ENCODE measurements around the gene CCL18. TPM values are rescaled to one million over a fixed set of nuclear protein-coding genes. Genes with fewer than 3 reads are reported as not detected.

Gene CCL18
- total and polyA plus RNA-seq, 2 of the 8 experiments (the other 6 are each of a cell fraction or from before 2014, with no cell fraction given), result not detected

DNA sequence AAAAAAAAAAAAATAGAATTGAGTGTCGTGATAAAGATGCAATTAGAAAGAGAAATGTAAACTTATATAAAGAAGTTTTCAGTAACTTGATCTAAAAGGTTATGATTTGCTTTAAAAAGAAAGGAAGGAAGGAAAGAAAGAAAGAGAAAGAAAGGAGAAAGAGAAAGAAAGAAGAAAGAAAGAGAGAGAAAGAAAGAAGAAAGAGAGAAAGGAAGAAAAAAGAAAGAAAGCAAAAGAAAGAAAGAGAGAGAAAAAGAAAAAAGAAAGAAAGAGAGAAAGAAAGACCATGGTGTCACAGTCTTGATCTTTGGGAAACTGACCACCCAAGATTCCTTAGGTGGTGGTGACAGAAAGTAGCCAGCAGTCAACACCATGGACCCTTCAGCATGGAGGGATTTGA is 30.2 kb downstream of the CCL18 start:
- H2BK12ac ChIP-seq (ENCODE audit: low read depth, low read length), result no peak overlapping the region
- H3K14ac ChIP-seq (ENCODE audit: insufficient read length), result no peak overlapping the region
- H2BK20ac ChIP-seq (ENCODE audit: low read length), result no peak overlapping the region
- H2BK5ac ChIP-seq (ENCODE audit: low read depth, low read length), result no peak overlapping the region
- WGBS, 2 experiments (ENCODE audit: extremely low coverage in 1 of 2, insufficient coverage in 1 of 2, insufficient read length in 1 of 2, insufficient replicate concordance in 2 of 2, low coverage in 1 of 2, low lambda C conversion rate in 2 of 2, missing lambda C conversion rate in 1 of 2), result no CpG with 5 or more reads among the region's 1 CpG
- H4K20me1 ChIP-seq (replicated peaks in 1 of 2; ENCODE audit: control insufficient read depth in 1 of 2, insufficient read depth in 2 of 2, low read length in 2 of 2), result no peaks in the 10 kb centered on the region
- ChIA-PET POLR2A (ENCODE audit: partially characterized antibody) (no interaction called here), CTCF (ENCODE audit: partially characterized antibody) (no interaction called here)
- H3K9ac ChIP-seq (replicated peaks in 1 of 4; ENCODE audit: extremely low read depth in 1 of 4, low read depth in 3 of 4, low read length in 3 of 4), result no peak overlapping the region
- no peaks in the 10 kb centered on the region for H3K36me3 ChIP-seq (ENCODE audit: control insufficient read depth in 2 of 4, insufficient read depth in 4 of 4, low read length in 3 of 4)
- no peak overlapping the region for H4K5ac ChIP-seq (ENCODE audit: insufficient read length, low read depth, low read length)
- no peak for FAIRE-seq
- no peaks in the 10 kb centered on the region for H3K23me2 ChIP-seq (ENCODE audit: low read depth, low read length)
- H3K18ac ChIP-seq (ENCODE audit: extremely low read depth, low read length), result no peak overlapping the region
- no peak overlapping the region for H3K23ac ChIP-seq (ENCODE audit: insufficient read length)
- H2AFZ ChIP-seq (ENCODE audit: low read length), result no peak overlapping the region
- H3K27ac ChIP-seq (ENCODE audit: low read depth, low read length), result no peak overlapping the region
- no peaks in the 10 kb centered on the region for H3K79me2 ChIP-seq (ENCODE audit: control insufficient read depth in 1 of 2, insufficient read depth in 2 of 2, low read length in 2 of 2)
- H2AK5ac ChIP-seq (ENCODE audit: low read depth, low read length), result no peak overlapping the region
- H2BK15ac ChIP-seq (ENCODE audit: low read length), result no peak overlapping the region
- H3K79me1 ChIP-seq (ENCODE audit: low read depth, low read length), result no peaks in the 10 kb centered on the region
- H3K4ac ChIP-seq (replicated peaks; ENCODE audit: insufficient read length, low read depth, low read length), result no peak overlapping the region
- no peaks in the 10 kb centered on the region for H3K9me3 ChIP-seq (ENCODE audit: insufficient read depth in 2 of 2, low read depth in 1 of 2, low read length in 1 of 2)
- H3K4me1 ChIP-seq (replicated peaks in 1 of 4; ENCODE audit: control insufficient read depth in 3 of 4, insufficient read depth in 4 of 4, low read length in 3 of 4), result no peaks in the 10 kb centered on the region; a peak in 1 of 7 replicates
- no peak overlapping the region for H4K91ac ChIP-seq (replicated peaks; ENCODE audit: insufficient read length, low read length)
- H2BK120ac ChIP-seq (replicated peaks; ENCODE audit: low read depth, low read length), result no peak overlapping the region
- no peaks in the 10 kb centered on the region for H3K27me3 ChIP-seq (replicated peaks in 1 of 4; ENCODE audit: control insufficient read depth in 3 of 4, extremely low read depth in 1 of 4, insufficient read depth in 3 of 4, low read length in 3 of 4)
- no peak overlapping the region for H3K4me2 ChIP-seq (ENCODE audit: insufficient read depth in 1 of 2, low read depth in 2 of 2, low read length in 2 of 2)
- H3K56ac ChIP-seq (replicated peaks; ENCODE audit: insufficient read length, low read depth, low read length), result no peak overlapping the region
- H4K8ac ChIP-seq (ENCODE audit: extremely low read depth, insufficient read depth, low read length), result no peak overlapping the region
- DNase-seq (ENCODE audit: low read depth in 1 of 2, low spot score in 2 of 2), result no peak
- H3K4me3 ChIP-seq (ENCODE audit: extremely low read depth in 1 of 4, insufficient read depth in 2 of 4, low read depth in 3 of 4, low read length in 4 of 4), result no peak overlapping the region
- TF ChIP-seq, protein P1, sequence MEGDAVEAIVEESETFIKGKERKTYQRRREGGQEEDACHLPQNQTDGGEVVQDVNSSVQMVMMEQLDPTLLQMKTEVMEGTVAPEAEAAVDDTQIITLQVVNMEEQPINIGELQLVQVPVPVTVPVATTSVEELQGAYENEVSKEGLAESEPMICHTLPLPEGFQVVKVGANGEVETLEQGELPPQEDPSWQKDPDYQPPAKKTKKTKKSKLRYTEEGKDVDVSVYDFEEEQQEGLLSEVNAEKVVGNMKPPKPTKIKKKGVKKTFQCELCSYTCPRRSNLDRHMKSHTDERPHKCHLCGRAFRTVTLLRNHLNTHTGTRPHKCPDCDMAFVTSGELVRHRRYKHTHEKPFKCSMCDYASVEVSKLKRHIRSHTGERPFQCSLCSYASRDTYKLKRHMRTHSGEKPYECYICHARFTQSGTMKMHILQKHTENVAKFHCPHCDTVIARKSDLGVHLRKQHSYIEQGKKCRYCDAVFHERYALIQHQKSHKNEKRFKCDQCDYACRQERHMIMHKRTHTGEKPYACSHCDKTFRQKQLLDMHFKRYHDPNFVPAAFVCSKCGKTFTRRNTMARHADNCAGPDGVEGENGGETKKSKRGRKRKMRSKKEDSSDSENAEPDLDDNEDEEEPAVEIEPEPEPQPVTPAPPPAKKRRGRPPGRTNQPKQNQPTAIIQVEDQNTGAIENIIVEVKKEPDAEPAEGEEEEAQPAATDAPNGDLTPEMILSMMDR (IDR thresholded peaks at IDR 0.05; ENCODE audit: control extremely low read depth in 1 of 3, insufficient read depth in 1 of 3, low read depth in 1 of 3, low read length in 3 of 3), result no peak
- TF ChIP-seq NANOG (IDR thresholded peaks at IDR 0.05; ENCODE audit: insufficient read depth, low read depth, low read length, poor library complexity, severe bottlenecking), result no peak
- TF ChIP-seq SRF (IDR thresholded peaks at IDR 0.05; ENCODE audit: low read depth, low read length), result no peak
- TF ChIP-seq KDM5A (IDR thresholded peaks at IDR 0.05; ENCODE audit: low read length), result no peak
- TF ChIP-seq CTBP2 (IDR thresholded peaks at IDR 0.05; ENCODE audit: borderline replicate concordance, insufficient read depth, insufficient read length, low read length), result no peak
- no peak for TF ChIP-seq BRCA1 (IDR thresholded peaks at IDR 0.05; ENCODE audit: low read depth, low read length)
- TF ChIP-seq POLR2A (IDR thresholded peaks at IDR 0.05; ENCODE audit: control extremely low read depth in 1 of 2, low read depth in 2 of 2, low read length in 2 of 2), result no peak
- TF ChIP-seq, protein P2, sequence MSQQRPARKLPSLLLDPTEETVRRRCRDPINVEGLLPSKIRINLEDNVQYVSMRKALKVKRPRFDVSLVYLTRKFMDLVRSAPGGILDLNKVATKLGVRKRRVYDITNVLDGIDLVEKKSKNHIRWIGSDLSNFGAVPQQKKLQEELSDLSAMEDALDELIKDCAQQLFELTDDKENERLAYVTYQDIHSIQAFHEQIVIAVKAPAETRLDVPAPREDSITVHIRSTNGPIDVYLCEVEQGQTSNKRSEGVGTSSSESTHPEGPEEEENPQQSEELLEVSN (IDR thresholded peaks at IDR 0.05), result no peak
- TF ChIP-seq EZH2 (IDR thresholded peaks at IDR 0.05; ENCODE audit: low read depth, low read length, severe bottlenecking), result no peak
- no peak for TF ChIP-seq POU5F1 (IDR thresholded peaks at IDR 0.05; ENCODE audit: low read depth, low read length)
- TF ChIP-seq SIN3A (conservative IDR thresholded peaks at IDR 0.05 in 1 of 2, IDR thresholded peaks at IDR 0.05 in 1 of 2; ENCODE audit: low read depth in 1 of 2, low read length in 2 of 2), result no peak

Data from H1 (cell line).